ENCODE results near the gene TSPAN11.

- TF ChIP-seq EZH2 (IDR thresholded peaks at IDR 0.05) (no peak), POLR2AphosphoS5 (IDR thresholded peaks at IDR 0.05; ENCODE audit: borderline replicate concordance, low read depth, low read length) (no peak)
Observed at GRCh38 chr12:31007636-31008175, 81.2 kb downstream of the TSPAN11 start.
